Activated CD4-positive, alpha-beta T cell treated with anti-CD3 and anti-CD28 coated beads, Interleukin-2, amount 50 U/mL, for 16 hours (primary cell): ENCODE results near the gene INTS6L.
"Not testable (repeated sequence)": the region's sequence is repeated elsewhere in the genome, so short reads cannot be mapped to it uniquely, and the experiment has no call there.

Experiments used
- DNase-seq: peaks from one replicate; pipeline ENCODE4 v3.0.0-alpha.2; 2020

Gene INTS6L

GRCh38 chrX:135624408-135625204 lies 104.1 kb downstream of the INTS6L start:
- not testable (repeated sequence) for DNase-seq

GRCh38 chrX:135625995-135626394 lies 105.5 kb downstream of the INTS6L start:
- no peak for DNase-seq

GRCh38 chrX:135629342-135629741 lies 108.9 kb downstream of the INTS6L start:
- no peak for DNase-seq
